MM.1S (cell line): Measurements from ENCODE around the gene SREBF2.

ENCODE experiments used
- DNase-seq: peaks from one replicate; pipeline ENCODE4 v3.0.0-alpha.2; 2015
- H2AFZ ChIP-seq: fragments of 300-600 bp; sonication (generic); 2 replicates; pipeline ENCODE4 v1.6.0; 2016; ENCODE audit warnings: antibody characterized with exemption, low read length
- H3F3A ChIP-seq: fragments of 300-600 bp; sonication (generic); 2 replicates; pipeline ENCODE4 v1.6.1; 2016; ENCODE audit warnings: mild to moderate bottlenecking, antibody characterized with exemption, low read length, moderate library complexity, mixed read lengths; ENCODE audit not compliant: insufficient read depth
- H3K27ac ChIP-seq: fragments of 300-600 bp; sonication (generic); 2 replicates; pipeline ENCODE4 v1.5.1; 2016; ENCODE audit warnings: mild to moderate bottlenecking, low read length
- H3K27me3 ChIP-seq: fragments of 300-600 bp; sonication (generic); replicated peaks from 2 replicates; pipeline ENCODE4 v1.6.0; 2016; ENCODE audit warnings: low read length; ENCODE audit not compliant: insufficient read depth
- H3K36me3 ChIP-seq: fragments of 300-600 bp; sonication (generic); replicated peaks from 2 replicates; pipeline ENCODE4 v1.6.1; 2016; ENCODE audit warnings: mild to moderate bottlenecking, low read length, mixed read lengths; ENCODE audit not compliant: insufficient read depth
- H3K4me1 ChIP-seq: fragments of 300-600 bp; sonication (generic); 2 replicates; pipeline ENCODE4 v1.6.1; 2016; ENCODE audit warnings: low read length, mixed read lengths
- H3K4me2 ChIP-seq: fragments of 300-600 bp; sonication (generic); 2 replicates; pipeline ENCODE4 v1.6.0; 2016; ENCODE audit warnings: low read depth, low read length
- H3K4me3 ChIP-seq: fragments of 300-600 bp; sonication (generic); 2 replicates; pipeline ENCODE4 v1.5.1; 2016; ENCODE audit warnings: low read length, mixed read lengths
- H3K79me2 ChIP-seq: fragments of 300-600 bp; sonication (generic); 2 replicates; pipeline ENCODE4 v1.6.1; 2016; ENCODE audit warnings: mixed run types, low read length, mixed read lengths
- H3K9ac ChIP-seq: fragments of 300-600 bp; sonication (generic); 2 replicates; pipeline ENCODE4 v1.6.1; 2016; ENCODE audit warnings: low read length, mixed read lengths
- H3K9me2 ChIP-seq: fragments of 300-600 bp; sonication (generic); replicated peaks from 2 replicates; pipeline ENCODE4 v1.6.1; 2016; ENCODE audit warnings: mild to moderate bottlenecking, low read length, mixed read lengths; ENCODE audit not compliant: insufficient read depth
- H3K9me3 ChIP-seq: fragments of 300-600 bp; sonication (generic); replicated peaks from 2 replicates; pipeline ENCODE4 v1.6.1; 2016; ENCODE audit warnings: mild to moderate bottlenecking, low read length, mixed read lengths; ENCODE audit not compliant: insufficient read depth
- H4K20me1 ChIP-seq: fragments of 300-600 bp; sonication (generic); 2 replicates; pipeline ENCODE4 v1.6.1; 2016; ENCODE audit warnings: mild to moderate bottlenecking, low read length, moderate library complexity, mixed read lengths; ENCODE audit not compliant: insufficient read depth
- EZH2 ChIP-seq: fragments of 300-600 bp; sonication (generic); optimal IDR thresholded peaks from 2 replicates; pipeline ENCODE3; 2017; ENCODE audit warnings: low read depth, mild to moderate bottlenecking, antibody characterized with exemption, low read length, mixed read lengths
- EZH2phosphoT487 ChIP-seq: fragments of 300-600 bp; sonication (generic); IDR thresholded peaks from 2 replicates; pipeline ENCODE4 v1.6.1; 2018; ENCODE audit warnings: antibody characterized with exemption, low read length
- TF ChIP-seq, protein P1 (sequence below): fragments of 300-600 bp; sonication (generic); IDR thresholded peaks from 2 replicates; pipeline ENCODE4 v1.5.1; 2016; ENCODE audit warnings: antibody characterized with exemption, low read length, mixed read lengths

Gene SREBF2

GRCh38 chr22:41798736-41799135 is 34.2 kb upstream of the SREBF2 start:
- no peaks in the 10 kb centered on the region for H3K9me2 ChIP-seq
- no peak overlapping the region for H3K4me2 ChIP-seq

DNA sequence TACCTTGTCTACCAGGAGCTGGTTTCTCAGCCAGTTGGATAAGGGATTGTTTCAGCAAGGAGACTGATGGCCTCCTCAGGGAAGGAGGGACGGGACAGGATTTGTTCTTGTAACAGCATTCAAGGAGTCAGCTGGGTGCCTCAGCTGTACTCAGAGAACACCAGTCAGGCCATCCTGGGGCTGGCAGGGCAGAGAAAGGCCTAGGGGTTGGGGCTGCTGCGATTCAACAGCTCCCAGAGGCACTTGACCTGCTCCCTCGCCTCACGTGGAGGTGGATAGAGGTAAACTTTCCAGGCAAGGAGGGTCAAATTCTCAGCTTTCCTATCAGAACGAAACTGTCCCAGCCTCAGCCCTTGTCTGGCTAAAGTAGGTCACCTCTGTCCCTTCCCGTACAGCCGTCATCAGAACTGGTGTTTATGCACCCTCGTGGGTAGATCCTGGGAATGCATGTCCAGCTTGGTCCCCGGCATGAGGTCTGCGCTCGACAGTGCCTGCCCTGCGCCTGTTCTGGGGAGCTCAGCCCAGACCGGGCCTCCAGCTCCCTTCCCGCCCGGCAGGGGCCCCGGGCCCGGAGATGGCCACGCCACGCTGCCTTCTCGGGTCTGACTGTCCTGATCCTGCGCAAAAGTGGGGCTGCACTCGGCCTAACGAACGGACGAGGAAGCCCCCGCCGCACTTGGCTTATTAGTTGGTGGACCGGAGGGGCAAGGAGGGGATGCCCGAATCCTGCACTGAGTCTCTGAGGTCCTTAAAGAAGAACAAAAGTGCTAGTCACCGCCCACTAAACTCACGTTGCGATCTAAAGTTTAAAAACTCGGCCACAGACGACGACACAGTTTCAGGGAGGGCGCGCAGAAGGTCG is 33.2 kb upstream of the SREBF2 start:
- Histone ChIP-seq H3K27ac (peak overlapping the region; percentile 71; the same call in 1 of the 2 replicates), H3K9me2 (no peaks in the 10 kb centered on the region), H3K9me3 (no peaks in the 10 kb centered on the region), H3K4me3 (peak overlapping the region; percentile 84), H3K79me2 (peaks cover 39% of the 10 kb centered on the region), H3K9ac (peak overlapping the region; percentile 84), H3K36me3 (no peaks in the 10 kb centered on the region), H3K27me3 (no peaks in the 10 kb centered on the region), H3F3A (peaks cover 12% of the 10 kb centered on the region), H3K4me2 (peak overlapping the region; percentile 95), H3K4me1 (peaks cover 11% of the 10 kb centered on the region), H4K20me1 (no peaks in the 10 kb centered on the region), H2AFZ (peak overlapping the region; percentile 67)
- TF ChIP-seq EZH2 (no peak), EZH2phosphoT487 (no peak)
- TF ChIP-seq, protein P1, sequence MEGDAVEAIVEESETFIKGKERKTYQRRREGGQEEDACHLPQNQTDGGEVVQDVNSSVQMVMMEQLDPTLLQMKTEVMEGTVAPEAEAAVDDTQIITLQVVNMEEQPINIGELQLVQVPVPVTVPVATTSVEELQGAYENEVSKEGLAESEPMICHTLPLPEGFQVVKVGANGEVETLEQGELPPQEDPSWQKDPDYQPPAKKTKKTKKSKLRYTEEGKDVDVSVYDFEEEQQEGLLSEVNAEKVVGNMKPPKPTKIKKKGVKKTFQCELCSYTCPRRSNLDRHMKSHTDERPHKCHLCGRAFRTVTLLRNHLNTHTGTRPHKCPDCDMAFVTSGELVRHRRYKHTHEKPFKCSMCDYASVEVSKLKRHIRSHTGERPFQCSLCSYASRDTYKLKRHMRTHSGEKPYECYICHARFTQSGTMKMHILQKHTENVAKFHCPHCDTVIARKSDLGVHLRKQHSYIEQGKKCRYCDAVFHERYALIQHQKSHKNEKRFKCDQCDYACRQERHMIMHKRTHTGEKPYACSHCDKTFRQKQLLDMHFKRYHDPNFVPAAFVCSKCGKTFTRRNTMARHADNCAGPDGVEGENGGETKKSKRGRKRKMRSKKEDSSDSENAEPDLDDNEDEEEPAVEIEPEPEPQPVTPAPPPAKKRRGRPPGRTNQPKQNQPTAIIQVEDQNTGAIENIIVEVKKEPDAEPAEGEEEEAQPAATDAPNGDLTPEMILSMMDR: no peak; the same call in 1 of the 2 replicates
- DNase-seq: no peak

More at GRCh38 chr22:41798736-41799135, 34.2 kb upstream of the SREBF2 start:
- Histone ChIP-seq H3K9me3 (no peaks in the 10 kb centered on the region), H3K9ac (no peak overlapping the region), H2AFZ (no peak overlapping the region), H3K79me2 (peaks cover 29% of the 10 kb centered on the region), H3K27ac (no peak overlapping the region), H4K20me1 (no peaks in the 10 kb centered on the region), H3K27me3 (no peaks in the 10 kb centered on the region), H3K4me1 (peaks cover 11% of the 10 kb centered on the region), H3K4me3 (no peak overlapping the region), H3K36me3 (no peaks in the 10 kb centered on the region), H3F3A (peaks cover 12% of the 10 kb centered on the region)
- no peak for DNase-seq
- TF ChIP-seq EZH2 (no peak), EZH2phosphoT487 (no peak)
- TF ChIP-seq, protein P1: no peak

DNA sequence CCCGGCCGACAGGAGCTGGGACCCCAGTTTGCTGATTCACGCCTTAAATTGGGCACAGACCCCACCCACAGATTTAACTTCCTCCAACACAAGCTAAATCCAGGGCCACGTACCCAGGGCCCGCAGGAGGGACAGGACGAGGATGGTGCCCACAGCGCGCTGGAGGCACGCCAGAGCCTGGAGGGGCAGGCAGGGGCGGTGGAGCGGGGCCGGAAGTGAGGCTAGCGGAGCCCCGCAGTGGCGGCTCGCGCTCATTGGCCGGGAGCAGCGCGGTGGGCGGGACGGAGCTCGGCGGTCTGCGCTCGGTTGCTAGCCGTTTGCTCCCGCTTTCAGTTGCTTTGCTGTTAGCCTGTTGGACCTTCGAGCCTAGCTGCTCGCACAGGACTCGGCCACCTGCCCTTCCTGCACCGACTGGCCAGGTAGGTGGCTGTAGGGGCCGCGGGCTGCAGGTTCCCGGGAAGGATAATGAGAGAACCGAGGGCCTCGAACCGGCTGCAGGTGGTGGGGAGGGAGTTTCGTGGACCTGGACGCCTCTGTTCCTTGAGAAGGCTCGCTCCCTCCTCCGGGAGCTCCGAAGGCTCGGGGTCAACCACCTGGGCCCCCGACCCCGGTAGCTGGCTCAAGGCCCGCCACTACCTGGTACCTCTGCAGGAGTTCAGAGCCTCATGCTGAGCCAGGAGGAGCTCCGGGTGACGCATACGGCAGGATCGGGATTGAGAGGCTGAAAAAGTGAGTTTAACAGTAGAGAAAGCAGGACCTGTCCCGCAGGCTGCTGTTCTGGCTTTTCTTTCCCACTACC is 32.4 kb upstream of the SREBF2 start, which contains the start of gene CCDC134:
Gene CCDC134, plus strand, starts transcription at position 332 of the 799 bp plus-strand sequence. CDS start 8,212 bp downstream, outside the sequence.
- peak within 1 kb of the TSS; percentile 84 for H3K9ac ChIP-seq
- no peaks in the 10 kb centered on the region for H3K27me3 ChIP-seq
- no peaks in the 10 kb centered on the region for H3K9me3 ChIP-seq
- no peaks in the 10 kb centered on the region for H3K36me3 ChIP-seq
- peak within 1 kb of the TSS; percentile 71; the same call in 1 of the 2 replicates for H3K27ac ChIP-seq
- peaks cover 11% of the 10 kb centered on the region for H3K4me1 ChIP-seq
- DNase-seq: peak; percentile 93
- H3F3A ChIP-seq: peaks cover 12% of the 10 kb centered on the region
- no peaks in the 10 kb centered on the region for H4K20me1 ChIP-seq
- peak within 1 kb of the TSS; percentile 67 for H2AFZ ChIP-seq
- peak within 1 kb of the TSS; percentile 84 for H3K4me3 ChIP-seq
- H3K4me2 ChIP-seq: peak within 1 kb of the TSS; percentile 95
- H3K79me2 ChIP-seq: peaks cover 45% of the 10 kb centered on the region
- H3K9me2 ChIP-seq: no peaks in the 10 kb centered on the region
- TF ChIP-seq, protein P1: no peak
- TF ChIP-seq EZH2 (no peak), EZH2phosphoT487 (no peak)
